Upper lobe of left lung (tissue), 4 donors: ENCODE measurements around the gene HBM.
"Not testable (repeated sequence)": the region's sequence is repeated elsewhere in the genome, so short reads cannot be mapped to it uniquely, and the experiment has no call there.

Source experiments
- CTCF ChIP-seq, 6 experiments: fragments of 450-650 bp in 4 of 6; fragments of 200-600 bp in 2 of 6; sonication (generic) in 2 of 6; IDR thresholded peaks; one replicate each; pipeline ENCODE4 v1.5.1; 2016 to 2019; ENCODE audit warnings: antibody characterized with exemption in 6 of 6
- EP300 ChIP-seq, 4 donors: sonication (generic); formaldehyde crosslinking; IDR thresholded peaks; one replicate each; pipeline ENCODE4 v1.5.1; 2017; ENCODE audit warnings: antibody characterized with exemption in 4 of 4, control low read depth in 2 of 4
- POLR2A ChIP-seq, 4 donors: fragments of 450-650 bp; IDR thresholded peaks; one replicate each; pipeline ENCODE4 v1.5.1; 2016 to 2017; ENCODE audit warnings: antibody characterized with exemption in 4 of 4, mild to moderate bottlenecking in 2 of 4

- not testable (repeated sequence) for TF ChIP-seq POLR2A, EP300, CTCF (IDR thresholded peaks at IDR 0.05)
Measured at GRCh38 chr16:170088-170507, 4.3 kb downstream of the HBM start.
